ENCODE data around the gene CHPF2. TPM values are rescaled to one million over a fixed set of nuclear protein-coding genes. Genes with fewer than 3 reads are reported as not detected.

CHPF2 gene
- total RNA-seq, 1 donor from 2014 or later, result 31.7 TPM

DNA sequence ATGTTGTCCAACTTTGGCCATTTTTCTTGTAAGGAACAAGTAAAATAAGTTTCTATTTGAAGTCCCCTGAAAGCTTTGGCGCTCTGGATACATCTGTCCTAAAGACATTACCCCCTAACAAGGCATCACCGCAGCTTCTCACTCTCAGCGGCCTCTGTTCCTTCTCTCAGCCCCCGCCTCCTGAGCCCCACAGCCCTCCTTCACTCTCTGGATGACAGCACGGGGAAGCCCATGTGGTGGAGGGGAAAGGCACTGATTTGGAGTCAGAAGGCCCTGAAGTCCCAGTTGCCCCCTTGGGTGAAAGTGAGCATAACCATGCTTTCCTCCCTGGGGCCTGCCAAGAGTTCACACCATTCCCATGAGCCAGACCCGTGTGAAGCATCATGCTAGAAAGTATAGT lies 26.6 kb upstream of the CHPF2 start:
- DNase-seq (ENCODE audit: low read depth in 2 of 2), result no peak

DNA sequence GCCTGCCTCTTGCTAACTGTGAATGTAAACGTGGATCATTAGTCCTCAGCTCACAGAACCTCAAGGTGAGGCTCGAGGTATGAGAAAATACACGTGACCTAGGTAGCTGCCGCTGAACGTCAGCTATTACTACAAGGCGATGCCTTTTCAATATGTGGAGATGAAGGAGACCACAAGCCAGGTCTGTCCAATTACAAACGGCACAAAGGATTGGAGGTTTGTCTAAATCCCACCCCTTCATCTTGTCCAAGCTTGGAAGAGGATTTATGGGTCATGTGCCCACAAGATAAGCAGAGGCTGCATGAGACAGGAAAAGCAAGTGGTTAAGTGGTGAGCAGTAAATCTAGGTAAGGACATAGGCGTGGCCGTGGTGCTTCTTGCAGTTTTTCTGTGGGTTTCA lies 25.4 kb upstream of the CHPF2 start:
- no peak for DNase-seq (ENCODE audit: low read depth in 2 of 2)

DNA sequence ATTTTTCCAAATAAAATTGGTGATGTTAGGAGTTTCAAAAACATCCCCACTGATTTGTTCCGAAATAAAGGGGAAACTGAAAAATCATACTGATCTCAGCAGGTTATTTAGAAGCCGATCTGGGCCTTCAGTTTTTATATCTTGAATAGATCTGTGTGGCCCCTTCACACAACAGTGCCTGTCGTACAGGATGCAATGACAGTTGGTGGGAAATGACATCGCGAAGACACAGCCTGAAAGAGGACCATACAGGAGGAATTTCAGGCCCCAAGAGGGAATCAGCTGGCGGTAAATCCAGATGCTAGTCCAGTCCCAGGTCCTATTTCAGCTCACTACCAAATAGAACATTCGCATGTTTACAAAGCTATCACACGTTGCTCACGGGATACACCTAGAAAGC lies 25.0 kb upstream of the CHPF2 start:
- DNase-seq (ENCODE audit: low read depth in 2 of 2), result no peak

DNA sequence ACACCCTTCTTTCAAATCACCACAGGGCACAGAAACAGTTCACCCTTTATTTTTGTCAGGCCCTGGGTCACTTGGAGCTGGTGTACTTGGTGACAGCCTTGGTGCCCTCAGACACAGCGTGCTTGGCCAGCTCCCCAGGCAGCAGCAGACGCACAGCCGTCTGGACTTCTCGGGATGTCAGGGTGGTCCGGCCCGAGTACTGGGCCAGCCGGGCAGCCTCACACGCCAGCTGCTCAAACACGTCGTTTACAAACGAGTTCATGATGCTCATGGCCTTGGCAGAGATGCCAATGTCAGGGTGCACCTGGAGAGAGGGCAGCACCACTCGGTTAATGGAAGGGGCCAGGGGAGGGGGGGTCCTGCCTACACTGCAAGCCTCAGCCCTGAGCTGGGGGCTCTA lies 24.5 kb upstream of the CHPF2 start:
- no peak for DNase-seq (ENCODE audit: low read depth in 2 of 2)

DNA sequence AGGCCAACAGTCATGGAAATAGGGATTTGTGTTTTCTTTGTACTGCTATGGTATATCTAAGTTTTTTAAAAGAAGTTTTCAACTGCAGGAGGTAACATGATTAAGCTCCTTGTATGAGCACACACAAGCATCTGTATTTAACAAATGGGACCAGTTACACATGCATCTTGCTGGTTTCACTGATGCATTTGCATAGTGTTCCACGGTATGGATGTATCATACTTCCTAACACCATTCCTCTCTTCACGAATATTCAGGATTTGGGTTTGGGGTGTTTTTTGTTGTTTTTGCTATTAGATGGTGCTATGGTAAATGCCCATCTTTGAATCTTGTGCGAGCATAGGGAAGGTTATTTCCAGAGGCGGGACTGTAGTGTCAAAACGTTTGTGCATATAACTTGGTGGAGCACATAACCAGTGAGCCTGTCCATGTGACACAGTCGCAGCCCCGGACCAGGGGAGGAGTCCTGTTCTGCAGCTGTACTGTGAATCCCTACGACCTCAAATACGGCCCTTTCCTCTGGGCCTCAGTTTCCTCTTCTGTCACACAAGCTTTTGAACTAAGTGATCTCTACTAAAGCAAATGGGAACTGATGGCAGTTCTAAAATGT lies 23.9 kb upstream of the CHPF2 start:
- DNase-seq (ENCODE audit: low read depth in 2 of 2), result no peak

DNA sequence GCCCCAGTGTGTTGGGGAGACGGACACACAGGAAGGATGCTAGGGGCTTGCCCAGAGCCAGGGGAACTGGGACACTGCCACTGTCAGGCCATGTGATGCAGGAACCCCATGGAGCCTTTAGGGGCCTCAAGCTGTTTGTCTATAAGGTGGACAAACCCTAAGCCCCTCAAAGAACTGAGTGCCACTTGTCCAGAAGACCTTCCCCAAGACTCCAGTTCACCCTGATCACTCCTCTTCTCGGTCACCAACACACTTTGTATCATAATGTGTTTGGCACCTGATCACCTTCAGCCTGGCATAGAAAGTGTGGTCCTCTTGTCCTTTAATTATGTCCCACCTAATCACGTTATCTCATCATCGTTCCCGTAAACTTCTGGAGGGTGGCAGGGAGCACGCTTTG lies 22.7 kb upstream of the CHPF2 start:
- no peak for DNase-seq (ENCODE audit: low read depth in 2 of 2)

DNA sequence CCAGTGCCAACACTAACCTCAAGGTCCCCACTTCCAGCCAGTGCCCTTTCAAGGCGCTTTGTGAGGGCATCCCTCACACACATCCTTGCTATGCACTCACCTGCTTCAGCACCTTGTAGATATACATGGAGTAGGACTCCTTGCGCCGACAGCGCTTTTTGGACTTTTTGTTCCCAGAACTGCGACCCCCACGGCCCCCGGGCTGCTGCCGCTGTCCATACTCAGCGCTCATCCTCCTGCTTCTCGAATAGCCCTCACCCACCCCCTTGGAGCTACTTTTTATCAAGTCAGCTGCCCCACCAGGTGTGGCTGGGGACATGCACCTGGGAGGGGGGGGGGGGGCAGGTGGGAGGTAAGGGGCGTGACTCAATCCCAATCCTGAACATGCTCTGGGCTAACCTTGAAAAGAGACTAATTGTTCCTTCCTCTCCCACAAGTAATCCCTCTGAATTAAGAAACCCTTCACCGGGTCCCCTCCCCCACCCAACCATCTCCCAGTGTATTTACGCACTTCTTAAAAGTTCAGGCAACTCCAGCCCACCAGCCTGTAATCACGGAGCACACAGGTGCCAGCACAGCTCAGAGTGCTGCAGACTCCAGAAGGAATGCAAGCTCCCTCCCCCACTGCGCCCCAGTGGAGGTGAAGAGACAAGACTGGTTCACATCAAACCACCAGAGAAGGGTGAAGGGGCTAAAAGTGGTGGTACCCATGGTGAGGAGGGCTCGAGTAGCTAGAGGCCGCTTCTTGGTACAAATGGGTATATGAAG lies 22.0 kb upstream of the CHPF2 start, which contains the start of gene H2BK1:
H2BK1 (minus strand) TSS at position 402 of the 768 bp plus-strand sequence; CDS start at position 232, 170 bp downstream.
- no peak for DNase-seq (ENCODE audit: low read depth in 2 of 2)

DNA sequence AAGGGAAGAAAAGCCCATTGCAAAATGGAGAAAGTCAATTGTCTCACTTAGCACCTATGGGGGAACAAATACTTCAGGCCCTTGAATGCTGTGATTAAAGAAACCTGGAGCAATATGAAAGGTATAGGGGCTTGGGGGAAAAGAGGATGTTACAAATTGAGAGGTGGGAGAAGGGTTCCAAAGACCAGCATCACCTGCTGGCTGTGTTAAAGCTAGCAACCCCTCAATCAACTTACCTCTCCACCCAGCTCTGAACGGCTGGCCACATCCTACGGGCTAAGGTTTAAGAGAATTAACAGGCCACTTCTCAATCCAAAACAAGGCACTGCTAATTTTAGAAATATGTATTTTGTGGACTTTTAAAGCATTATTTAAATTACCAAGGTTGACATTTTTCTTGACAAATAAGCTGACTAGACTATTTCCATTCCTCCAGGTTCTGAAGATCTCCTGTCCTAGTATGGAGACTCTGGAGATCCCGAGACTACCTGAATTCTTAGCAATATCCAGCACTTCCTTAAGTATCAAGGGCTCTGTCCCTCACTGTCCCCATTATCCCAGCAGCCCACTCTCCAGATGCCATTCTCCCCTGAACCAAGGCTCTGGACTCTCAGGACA lies 21.0 kb upstream of the CHPF2 start:
- no peak for DNase-seq (ENCODE audit: low read depth in 2 of 2)

DNA sequence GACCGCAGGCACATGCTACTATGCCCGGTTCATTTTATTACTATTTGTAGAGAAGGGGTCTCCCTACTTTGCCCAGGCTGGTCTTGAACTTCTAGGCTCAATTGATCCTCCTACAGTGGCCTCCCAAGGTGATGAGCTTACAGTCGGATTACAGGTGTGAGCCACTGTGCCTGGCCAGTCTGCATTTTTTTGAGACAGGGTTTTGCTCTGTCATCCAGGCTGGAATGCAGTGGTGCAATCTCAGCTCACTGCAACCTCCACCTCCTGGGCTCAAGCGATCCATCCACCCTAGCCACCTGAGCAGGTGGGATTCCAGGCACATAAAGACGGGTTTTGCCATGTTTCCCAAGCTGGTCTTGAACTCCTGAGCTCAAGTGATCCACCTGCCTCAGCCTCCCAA lies 19.7 kb upstream of the CHPF2 start:
- DNase-seq (ENCODE audit: low read depth in 2 of 2), result no peak

DNA sequence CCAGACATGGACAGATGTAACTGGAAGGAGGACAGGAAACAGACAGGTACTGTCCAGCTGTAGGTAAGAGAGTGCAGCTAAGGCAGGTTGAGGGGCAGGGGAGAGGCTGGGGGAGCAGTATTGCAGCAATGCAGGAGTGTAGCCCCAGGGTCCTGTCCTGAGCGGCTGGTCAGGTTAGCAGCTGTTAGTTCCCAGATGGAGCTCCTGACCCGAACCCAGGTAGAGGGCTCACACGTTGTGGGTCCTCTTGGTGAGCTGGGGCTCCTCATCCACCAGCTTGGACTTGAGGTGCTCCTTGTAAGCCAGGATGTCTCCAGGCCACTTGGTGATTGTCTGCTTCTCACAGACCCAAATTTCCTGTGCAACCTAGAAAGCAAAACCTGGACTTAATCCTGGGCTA lies 18.5 kb upstream of the CHPF2 start:
- no peak for DNase-seq (ENCODE audit: low read depth in 2 of 2)

DNA sequence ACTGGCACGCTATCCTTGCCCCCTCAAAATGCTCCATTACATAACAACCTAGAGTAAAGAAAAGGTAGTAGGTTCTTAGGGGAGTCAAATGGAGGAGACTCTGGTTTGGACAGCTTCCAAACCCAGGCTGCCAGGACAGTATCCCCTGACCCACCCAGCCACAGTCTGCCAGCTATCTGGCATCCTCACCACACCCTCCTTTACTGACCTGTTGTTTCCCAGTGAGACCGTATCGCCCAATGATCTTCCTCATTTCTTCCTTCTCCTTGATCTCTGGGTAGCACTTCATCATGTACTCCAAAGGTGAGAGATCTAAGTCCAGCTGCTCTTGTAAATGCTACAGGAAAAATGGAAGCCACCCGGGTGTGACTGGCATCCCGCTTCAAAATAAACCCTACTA lies 16.9 kb upstream of the CHPF2 start:
- DNase-seq (ENCODE audit: low read depth in 2 of 2), result no peak

DNA sequence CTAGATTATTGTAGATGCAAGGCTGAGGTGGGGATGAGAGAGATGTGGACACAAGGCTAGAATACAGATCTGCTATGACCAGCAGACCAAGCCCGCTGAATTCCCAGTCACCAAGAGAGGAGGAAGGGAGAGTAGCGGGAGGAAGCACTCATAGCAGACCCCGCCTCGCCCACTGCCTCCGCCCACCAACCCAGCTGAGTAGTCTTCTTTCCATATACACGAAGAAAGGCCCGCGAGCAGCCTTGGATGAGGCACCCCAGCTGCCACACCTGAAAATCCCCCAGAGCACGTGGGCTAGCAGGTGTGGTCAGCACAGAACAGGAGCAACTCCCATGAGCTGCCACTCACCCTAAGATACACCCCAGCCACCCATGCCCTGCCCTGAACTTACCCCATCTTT lies 14.1 kb upstream of the CHPF2 start:
- no peak for DNase-seq (ENCODE audit: low read depth in 2 of 2)

DNA sequence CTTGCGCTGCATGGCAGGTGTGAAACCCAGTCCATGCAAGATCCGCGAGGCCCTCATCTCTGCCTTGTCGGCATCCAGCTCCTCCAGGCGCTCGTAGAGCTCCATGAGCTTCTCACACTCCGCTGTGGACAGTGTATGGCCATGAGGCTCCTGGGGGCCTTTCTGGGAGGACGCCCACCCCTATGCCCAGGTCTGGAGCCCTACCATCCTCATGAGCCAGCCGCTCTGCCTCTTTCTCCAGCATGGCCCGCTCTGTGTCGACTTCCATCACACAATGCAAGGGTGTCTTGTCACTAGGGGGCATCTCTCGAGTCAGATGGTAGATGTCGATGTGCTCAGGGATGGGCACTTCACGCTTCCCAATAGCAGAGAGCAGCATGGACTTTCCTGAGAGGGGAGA lies 8.6 kb upstream of the CHPF2 start:
- no peak for DNase-seq (ENCODE audit: low read depth in 2 of 2)

DNA sequence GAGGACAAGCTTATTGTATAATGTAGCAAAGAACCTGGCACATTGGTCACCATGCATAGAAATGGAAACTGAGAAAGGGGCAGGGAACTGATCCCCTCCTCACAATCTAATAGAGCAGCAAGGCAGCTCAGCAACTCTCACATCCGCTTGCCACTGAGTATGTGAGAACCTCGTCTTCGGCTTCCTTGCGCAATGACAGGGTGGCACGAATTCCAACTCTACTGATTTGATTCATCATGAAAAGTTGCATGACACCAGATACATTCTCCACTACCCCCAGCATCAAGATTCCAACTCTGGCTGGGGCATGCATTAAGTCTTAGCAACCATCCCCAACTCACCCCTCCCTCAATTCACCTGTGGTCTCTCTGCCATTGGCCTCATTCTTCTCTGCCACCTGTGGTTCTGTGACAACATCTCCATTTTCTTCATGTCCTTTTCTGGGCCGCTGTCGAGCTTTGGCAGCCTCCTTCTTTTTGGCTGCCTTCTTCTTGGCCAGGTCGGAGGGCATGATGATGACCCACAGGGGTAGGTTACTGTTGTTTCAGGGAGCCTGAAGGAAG lies 6.3 kb upstream of the CHPF2 start:
- no peak for DNase-seq (ENCODE audit: low read depth in 2 of 2)

DNA sequence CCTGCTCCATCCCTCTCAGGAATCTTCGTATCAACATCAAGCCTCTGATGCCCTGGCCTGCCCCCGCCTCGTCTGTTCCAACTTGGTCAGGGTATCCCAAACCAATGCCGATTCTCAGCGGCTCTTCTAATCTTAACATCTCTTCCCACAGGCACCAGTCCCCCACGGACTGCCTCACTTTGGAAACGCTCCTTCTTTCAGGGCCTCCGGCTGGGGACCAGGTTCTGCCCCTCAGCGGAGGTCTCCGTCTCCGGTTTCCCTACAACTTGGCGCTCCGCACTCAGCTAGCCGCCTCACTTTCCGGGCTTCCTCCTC lies 5.8 kb upstream of the CHPF2 start:
- DNase-seq (ENCODE audit: low read depth in 2 of 2), result no peak

DNA sequence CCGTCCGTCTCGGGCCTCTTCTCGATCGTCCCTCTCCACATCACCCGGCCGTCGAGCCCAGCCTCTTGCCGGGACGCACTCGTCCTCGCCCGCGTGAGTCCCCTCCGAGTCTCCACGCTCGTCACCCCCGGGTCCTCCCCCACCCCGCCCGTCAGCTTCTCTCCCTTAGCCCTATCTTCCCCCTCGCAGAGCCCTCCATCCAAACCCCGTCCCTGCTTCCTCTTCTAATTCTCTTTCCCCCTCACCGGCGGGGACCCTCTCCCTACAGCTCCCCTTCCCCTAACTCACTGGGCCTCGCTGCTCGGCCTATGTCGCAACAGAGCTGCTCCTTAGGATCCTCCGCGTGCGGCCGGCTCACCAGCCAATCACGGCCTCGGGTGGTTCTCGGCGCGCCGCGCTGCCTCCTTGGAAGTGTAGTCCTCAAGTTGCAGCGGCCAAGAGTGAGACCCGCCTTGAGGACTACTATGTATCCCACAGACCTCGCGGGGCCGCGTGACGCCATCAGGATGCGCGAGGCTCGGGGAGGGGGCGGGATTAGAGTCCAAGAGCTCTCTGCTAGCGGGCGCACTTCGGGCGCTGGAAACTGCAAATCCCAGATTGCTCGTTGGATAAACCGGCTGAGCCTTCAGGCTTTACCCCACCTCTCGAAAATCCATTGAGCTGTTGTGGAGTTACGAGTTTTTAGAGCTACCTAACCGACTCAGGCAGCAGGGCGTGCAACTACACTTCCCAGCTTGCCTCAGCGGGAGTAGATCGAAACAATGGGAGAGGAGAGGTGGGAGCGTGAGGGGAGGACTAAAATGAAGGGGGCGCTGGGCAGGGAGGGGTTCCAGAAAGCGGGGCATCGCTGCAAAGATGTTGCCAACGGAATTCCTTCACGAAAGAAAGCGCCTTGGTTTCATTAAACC lies 5.2 kb upstream of the CHPF2 start, which contains the start of gene ABCF2:
ABCF2 (minus strand) TSS at position 331 of the 908 bp plus-strand sequence. CDS start 747 bp downstream, outside the sequence.
- peak; percentile 99 for DNase-seq (ENCODE audit: low read depth in 2 of 2)

DNA sequence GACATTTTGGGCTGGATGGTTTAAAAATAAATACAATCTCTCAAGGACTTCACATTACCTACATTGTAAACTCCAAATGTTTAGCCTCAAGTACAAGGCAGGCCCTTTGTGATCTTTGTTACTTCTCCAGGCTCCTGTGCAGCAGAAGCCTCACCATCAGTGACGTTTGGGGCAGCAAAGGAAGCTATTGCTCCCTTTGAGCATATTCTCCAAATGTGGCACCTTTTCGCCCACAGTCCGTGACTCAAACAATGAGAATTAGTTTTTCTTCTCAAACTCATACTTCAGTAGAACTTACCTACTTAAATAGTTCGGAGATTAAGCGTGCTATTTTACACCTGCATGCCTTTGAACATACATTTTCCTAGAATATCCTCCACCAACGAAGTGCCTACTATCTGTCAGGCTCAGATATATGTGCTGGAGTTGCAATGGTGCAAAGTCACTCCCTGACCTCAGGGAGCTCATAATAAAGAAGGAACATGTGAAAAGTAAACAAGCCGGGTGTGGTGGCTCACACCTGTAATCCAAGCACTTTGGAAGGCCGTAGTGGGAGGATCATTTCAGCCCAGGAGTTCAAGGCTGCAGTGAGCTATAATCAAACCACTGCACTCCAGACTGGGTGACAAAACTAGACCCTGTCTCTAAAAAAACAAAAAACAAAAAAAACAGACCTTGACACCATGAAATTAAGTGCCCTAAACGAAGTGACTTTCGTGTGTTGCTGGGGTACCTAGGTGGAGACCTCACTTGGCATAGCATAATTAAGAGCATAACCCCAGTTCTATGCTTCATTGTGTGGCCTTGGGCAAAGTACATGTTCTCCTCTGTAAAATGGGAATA lies 4.0 kb upstream of the CHPF2 start:
- no peak for DNase-seq (ENCODE audit: low read depth in 2 of 2)

DNA sequence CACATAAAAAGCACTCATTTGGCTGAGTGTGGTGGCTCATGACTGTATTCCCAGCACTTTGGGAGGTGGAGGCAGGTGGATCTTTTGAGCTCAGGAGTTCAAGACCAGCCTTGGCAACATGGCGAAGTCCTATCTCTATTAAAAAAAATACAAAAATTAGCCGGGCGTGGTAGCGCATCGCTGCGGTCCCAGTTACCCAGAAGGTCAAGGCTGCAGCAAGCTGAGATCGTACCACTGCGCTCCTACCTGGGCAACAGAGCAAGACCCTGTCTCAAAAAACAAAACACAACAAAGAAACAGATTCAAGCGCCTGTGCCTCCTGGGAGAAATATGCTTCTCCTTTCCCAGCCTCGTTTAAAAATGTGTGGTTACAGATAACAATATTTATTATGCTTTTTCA lies 3.0 kb upstream of the CHPF2 start:
- DNase-seq (ENCODE audit: low read depth in 2 of 2), result no peak

DNA sequence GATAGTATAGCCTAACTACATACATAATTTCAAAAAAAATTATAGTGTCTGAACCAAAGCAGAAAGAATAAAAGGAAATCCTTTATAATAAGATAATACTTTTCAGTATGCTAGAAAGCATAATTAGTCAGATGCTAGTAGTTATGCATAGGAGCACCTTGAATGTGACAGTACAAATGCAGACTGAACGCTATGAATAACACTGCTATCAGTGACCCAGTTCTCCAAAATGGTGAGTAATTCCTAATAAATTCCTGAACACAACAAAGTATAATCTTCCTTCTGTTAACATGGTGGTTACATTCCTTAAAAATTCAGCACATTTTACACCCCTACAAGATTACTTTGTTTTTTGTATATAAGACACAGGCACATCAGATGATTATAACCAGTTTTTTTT lies 1.2 kb upstream of the CHPF2 start:
- no peak for DNase-seq (ENCODE audit: low read depth in 2 of 2)

DNA sequence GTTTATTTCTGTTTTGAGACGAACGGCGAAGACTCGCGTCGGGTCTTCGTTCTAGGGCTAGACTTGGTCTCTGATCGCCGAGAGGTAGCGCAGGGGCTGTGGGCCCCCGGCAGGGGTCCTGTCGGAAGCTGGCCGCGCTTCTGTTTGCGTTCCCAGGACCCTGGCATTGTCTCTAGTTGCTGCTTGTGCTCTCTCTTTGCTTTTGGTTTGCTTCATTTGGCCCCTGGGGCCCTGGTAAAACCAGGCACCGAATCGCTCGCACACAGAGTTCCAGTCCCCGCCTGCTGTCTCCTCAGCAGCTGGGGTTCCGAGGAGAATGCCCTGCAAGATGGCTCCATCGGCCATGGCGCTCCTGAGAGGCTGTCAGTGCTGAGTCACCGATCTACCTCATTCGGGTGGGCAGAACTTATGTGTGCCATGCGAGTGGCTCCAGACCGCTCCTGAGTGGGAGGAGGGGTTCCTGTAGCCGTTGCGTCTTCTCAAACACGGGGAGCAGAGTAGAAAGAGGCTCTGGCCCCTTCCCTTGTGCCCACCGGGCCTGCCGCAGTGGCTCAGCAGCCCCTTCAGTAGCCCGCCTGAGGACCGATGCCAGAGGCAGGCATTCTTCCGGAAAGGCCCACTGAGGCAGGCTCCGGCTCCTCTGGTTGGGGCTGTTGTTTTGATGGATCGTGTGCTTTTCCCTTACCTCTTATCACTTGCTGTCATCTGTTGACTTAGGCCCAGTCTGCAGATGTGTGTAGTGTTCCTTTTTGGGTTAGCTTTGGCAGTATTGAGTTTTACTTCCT lies 826 bp downstream of the CHPF2 start:
- DNase-seq (ENCODE audit: low read depth in 2 of 2), result peak; percentile 74 to 91

Measured in lung microvascular endothelial cell (primary cell).